A673 (cell line): Measurements from ENCODE around the gene ZDHHC19. TPM values are rescaled to one million over a fixed set of nuclear protein-coding genes. Genes with fewer than 3 reads are reported as not detected.

Experiments
- BruUV-seq: library from RNA; stranded (reverse); fragments of 400-500 nt; replicated peaks from 2 replicates; lab custom pipeline; 2021; lab: Mats Ljungman, UMichigan
- CTCF ChIA-PET: fragments of 300-600 bp; sonication (Branson Sonifier 250); formaldehyde crosslinking; loops from one replicate; lab custom pipeline; 2022; ENCODE audit warnings: antibody characterized with exemption; lab: Charles Lee
- POLR2A ChIA-PET: fragments of 300-600 bp; sonication (Branson Sonifier 250); formaldehyde crosslinking; loops from one replicate; lab custom pipeline; 2022; ENCODE audit warnings: antibody characterized with exemption; ENCODE audit not compliant: low non-redundant PET; lab: Charles Lee
- DNase-seq: peaks from one replicate; pipeline ENCODE4 v3.0.0-alpha.2; 2015; ENCODE audit warnings: low spot score
- H3K27ac ChIP-seq: fragments of 200-600 bp; sonication (generic); 2 replicates; pipeline ENCODE4 v1.5.1; 2016; ENCODE audit warnings: mixed run types, low read depth, mild to moderate bottlenecking, mixed read lengths, antibody characterized with exemption, low read length; ENCODE audit not compliant: poor library complexity, severe bottlenecking
- H3K27me3 ChIP-seq: fragments of 200-600 bp; sonication (generic); replicated peaks from 2 replicates; pipeline ENCODE4 v1.6.1; 2017; ENCODE audit warnings: mixed run types, low read depth, mild to moderate bottlenecking, mixed read lengths, antibody characterized with exemption, low read length; ENCODE audit not compliant: insufficient read depth, poor library complexity
- H3K36me3 ChIP-seq: fragments of 200-600 bp; sonication (generic); 2 replicates; pipeline ENCODE4 v1.6.1; 2016; ENCODE audit warnings: mixed run types, mild to moderate bottlenecking, mixed read lengths, antibody characterized with exemption, low read length; ENCODE audit not compliant: insufficient read depth, poor library complexity, severe bottlenecking
- H3K4me1 ChIP-seq: fragments of 200-600 bp; sonication (generic); 2 replicates; pipeline ENCODE4 v1.6.1; 2017; ENCODE audit warnings: mixed run types, mild to moderate bottlenecking, mixed read lengths, antibody characterized with exemption, low read length; ENCODE audit not compliant: insufficient read depth, poor library complexity, severe bottlenecking
- H3K4me3 ChIP-seq: fragments of 200-600 bp; sonication (generic); 2 replicates; pipeline ENCODE4 v1.5.1; 2016; ENCODE audit warnings: low read depth, mixed run types, mild to moderate bottlenecking, mixed read lengths, low read length; ENCODE audit not compliant: poor library complexity, severe bottlenecking
- H3K9me3 ChIP-seq: fragments of 200-600 bp; sonication (generic); 2 replicates; pipeline ENCODE4 v1.6.1; 2016; ENCODE audit warnings: mixed run types, low read depth, mild to moderate bottlenecking, mixed read lengths, antibody characterized with exemption, low read length; ENCODE audit not compliant: poor library complexity, severe bottlenecking
- CTCF ChIP-seq: fragments of 300-800, 200-600 bp; sonication (generic); conservative IDR thresholded peaks from 2 replicates; pipeline ENCODE4 v1.5.1; 2017; ENCODE audit warnings: low read depth, mild to moderate bottlenecking, antibody characterized with exemption, low read length, moderate library complexity, mixed read lengths
- EZH2 ChIP-seq: fragments of 200-600 bp; sonication (generic); IDR thresholded peaks from 2 replicates; pipeline ENCODE4 v1.6.1; 2017; ENCODE audit warnings: borderline replicate concordance, low read depth, mild to moderate bottlenecking, mixed read lengths, antibody characterized with exemption, low read length; ENCODE audit not compliant: poor library complexity, severe bottlenecking
- intact Hi-C: fragments of 100-400 bp; cut with micrococcal nuclease; formaldehyde crosslinking; loops from one replicate; pipeline ENCODE4 v1.10.0; 2022; ENCODE audit not compliant: unreplicated experiment
- total RNA-seq: library from RNA; stranded (reverse); gene quantifications from 2 replicates; pipeline ENCODE4 v1.2.3, GENCODE V29; 2021

ZDHHC19 gene
- total RNA-seq, 1 experiment from 2014 or later = not detected

GRCh38 chr3:196237203-196237602, 26.0 kb upstream of the ZDHHC19 start:
- H3K4me3 ChIP-seq = no peak overlapping the region
- H3K4me1 ChIP-seq = no peaks in the 10 kb centered on the region
- DNase-seq = no peak
- H3K9me3 ChIP-seq = no peaks in the 10 kb centered on the region
- POLR2A ChIA-PET = no interaction called here
- TF ChIP-seq EZH2 (no peak), CTCF (no peak)
- H3K36me3 ChIP-seq = peaks cover 23% of the 10 kb centered on the region
- CTCF ChIA-PET = no interaction called here
- BruUV-seq = no TSS peak
- no peak overlapping the region for H3K27ac ChIP-seq
- intact Hi-C loops = no loop called here
- no peaks in the 10 kb centered on the region for H3K27me3 ChIP-seq

- ChIA-PET CTCF (no interaction called here), POLR2A (no interaction called here)
- no peak overlapping the region for H3K4me3 ChIP-seq
- H3K4me1 ChIP-seq = no peaks in the 10 kb centered on the region
- no peak for TF ChIP-seq EZH2
- no peak for TF ChIP-seq CTCF
- H3K27ac ChIP-seq = no peak overlapping the region
- H3K9me3 ChIP-seq = no peaks in the 10 kb centered on the region
- H3K27me3 ChIP-seq = no peaks in the 10 kb centered on the region
- intact Hi-C loops = no loop called here
- no peak for DNase-seq
- BruUV-seq = TSS peak; percentile 19
- peaks cover 20% of the 10 kb centered on the region for H3K36me3 ChIP-seq
Measured at GRCh38 chr3:196236223-196236622, 25.0 kb upstream of the ZDHHC19 start.

GRCh38 chr3:196235452-196236122, 24.4 kb upstream of the ZDHHC19 start:
- H3K27ac ChIP-seq = no peak overlapping the region
- peaks cover 19% of the 10 kb centered on the region for H3K36me3 ChIP-seq
- DNase-seq = no peak
- no peak overlapping the region for H3K4me3 ChIP-seq
- BruUV-seq = no TSS peak
- H3K27me3 ChIP-seq = no peaks in the 10 kb centered on the region
- CTCF ChIA-PET = no interaction called here
- intact Hi-C loops = no loop called here
- POLR2A ChIA-PET = no interaction called here
- no peaks in the 10 kb centered on the region for H3K9me3 ChIP-seq
- TF ChIP-seq EZH2 = no peak
- TF ChIP-seq CTCF = no peak
- H3K4me1 ChIP-seq = no peaks in the 10 kb centered on the region
